GM12872 (cell line): ENCODE results near the gene ARHGAP15.

ENCODE experiments used
- CTCF ChIP-seq: IDR thresholded peaks from 3 replicates; pipeline ENCODE4 v1.5.1; 2011; ENCODE audit warnings: low read depth, mild to moderate bottlenecking, low read length, moderate library complexity; ENCODE audit not compliant: insufficient read depth

The ARHGAP15 gene

GRCh38 chr2:143246246-143246645 lies 117.0 kb downstream of the ARHGAP15 start:
- no peak for TF ChIP-seq CTCF

GRCh38 chr2:143246815-143247744 lies 117.9 kb downstream of the ARHGAP15 start:
- no peak for TF ChIP-seq CTCF

GRCh38 chr2:143248631-143249030 lies 119.4 kb downstream of the ARHGAP15 start:
- no peak for TF ChIP-seq CTCF

GRCh38 chr2:143251681-143252080 lies 122.5 kb downstream of the ARHGAP15 start:
- no peak for TF ChIP-seq CTCF

GRCh38 chr2:143252138-143252907 lies 123.1 kb downstream of the ARHGAP15 start:
- no peak for TF ChIP-seq CTCF

- no peak for TF ChIP-seq CTCF
Observed at GRCh38 chr2:143254110-143254509, 124.9 kb downstream of the ARHGAP15 start.

GRCh38 chr2:143255086-143255485 lies 125.9 kb downstream of the ARHGAP15 start:
- TF ChIP-seq CTCF, result no peak
